Keratinocyte (primary cell): ENCODE data around the gene BTBD16. TPM values are rescaled to one million over a fixed set of nuclear protein-coding genes. Genes with fewer than 3 reads are reported as not detected.

Experiments used
- DNase-seq: peaks from one replicate; pipeline ENCODE4 v3.0.0-alpha.2; 2011; ENCODE audit warnings: low read depth, missing footprints, low spot score
- FAIRE-seq: peaks from 2 replicates; lab custom pipeline; 2011; peaks lifted over from hg19 to GRCh38; lab: Jason Lieb, UNC
- H2AFZ ChIP-seq: 2 replicates; pipeline ENCODE4 v1.6.0; 2012; ENCODE audit warnings: low read length, control low read depth, inconsistent platforms; ENCODE audit not compliant: control insufficient read depth
- H3K27ac ChIP-seq: 2 replicates; pipeline ENCODE4 v1.5.1; 2011; ENCODE audit warnings: low read length; ENCODE audit not compliant: control insufficient read depth, insufficient read depth
- H3K27me3 ChIP-seq: 3 replicates; pipeline ENCODE4 v1.6.0; 2011; ENCODE audit warnings: low read length; ENCODE audit not compliant: control insufficient read depth, insufficient read depth; ENCODE audit errors: extremely low read depth
- H3K36me3 ChIP-seq, 2 experiments: 2 replicates in 1 of 2; 3 replicates in 1 of 2; pipeline ENCODE4 v1.5.1; 2011; ENCODE audit warnings: low read length in 2 of 2, mild to moderate bottlenecking in 1 of 2; ENCODE audit not compliant: control insufficient read depth in 2 of 2, insufficient read depth in 2 of 2; ENCODE audit errors: extremely low read depth in 1 of 2
- H3K4me1 ChIP-seq: 3 replicates; pipeline ENCODE4 v1.5.1; 2011; ENCODE audit warnings: low read length; ENCODE audit not compliant: control insufficient read depth, insufficient read depth; ENCODE audit errors: extremely low read depth
- H3K4me2 ChIP-seq: 3 replicates; pipeline ENCODE4 v1.6.0; 2011; ENCODE audit warnings: low read depth, low read length; ENCODE audit not compliant: control insufficient read depth, insufficient read depth; ENCODE audit errors: extremely low read depth
- H3K4me3 ChIP-seq, 3 experiments: fragments of 200-600 bp in 1 of 3; sonication (generic) in 1 of 3; 2 replicates in 2 of 3; 3 replicates in 1 of 3; pipeline ENCODE4 v1.5.1; 2011 to 2016; ENCODE audit warnings: low read length in 3 of 3, mild to moderate bottlenecking in 3 of 3, control low read depth in 2 of 3, inconsistent platforms in 1 of 3, low read depth in 1 of 3, mixed read lengths in 1 of 3, mixed run types in 1 of 3, moderate library complexity in 1 of 3; ENCODE audit not compliant: control insufficient read depth in 2 of 3, insufficient read depth in 2 of 3; ENCODE audit errors: extremely low read depth in 1 of 3
- H3K79me2 ChIP-seq: 2 replicates; pipeline ENCODE4 v1.6.0; 2012; ENCODE audit warnings: low read length; ENCODE audit not compliant: control insufficient read depth, insufficient read depth
- H3K9ac ChIP-seq: 3 replicates; pipeline ENCODE4 v1.6.0; 2011; ENCODE audit warnings: low read length; ENCODE audit not compliant: control insufficient read depth, insufficient read depth; ENCODE audit errors: extremely low read depth
- H3K9me1 ChIP-seq: 3 replicates; pipeline ENCODE4 v1.6.0; 2011; ENCODE audit warnings: low read length; ENCODE audit not compliant: control insufficient read depth, insufficient read depth; ENCODE audit errors: extremely low read depth
- H3K9me3 ChIP-seq: 2 replicates; pipeline ENCODE4 v1.5.1; 2012; ENCODE audit warnings: low read depth, low read length; ENCODE audit not compliant: control insufficient read depth
- H4K20me1 ChIP-seq: 3 replicates; pipeline ENCODE4 v1.6.0; 2011; ENCODE audit warnings: low read length; ENCODE audit not compliant: control insufficient read depth, insufficient read depth; ENCODE audit errors: extremely low read depth
- CTCF ChIP-seq, 3 experiments: IDR thresholded peaks in 1 of 3; conservative IDR thresholded peaks in 1 of 3; optimal IDR thresholded peaks in 1 of 3; 2 replicates in 2 of 3; 3 replicates in 1 of 3; pipeline versions ENCODE3 to v1.5.1; 2011; ENCODE audit warnings: low read length in 3 of 3, mild to moderate bottlenecking in 3 of 3, moderate library complexity in 2 of 3, control low read depth in 1 of 3, inconsistent platforms in 1 of 3; ENCODE audit not compliant: insufficient read depth in 2 of 3; ENCODE audit errors: extremely low read depth in 1 of 3
- EZH2 ChIP-seq: IDR thresholded peaks from one replicate; pipeline ENCODE4 v1.6.1; 2012; ENCODE audit warnings: inconsistent platforms, mild to moderate bottlenecking, low read length, moderate library complexity
- dilution Hi-C: fragments of 300-500 bp; cut with MboI; formaldehyde crosslinking; loops from one replicate; pipeline ENCODE4 v1.7.0; 2020; ENCODE audit warnings: low sequenced_read_pairs; ENCODE audit not compliant: extremely low pct_ligation_motif_present
- polyA plus RNA-seq, 5 experiments: library from polyadenylated mRNA; depleted of rRNA in 3 of 5; stranded (reverse) in 3 of 5; stranded (forward) in 1 of 5; unstranded in 1 of 5; fragments of >200 nt; gene quantifications; 1 replicate in 1 of 5; 2 replicates in 3 of 5; 3 replicates in 1 of 5; pipeline versions ENCODE4 v1.2.1 to v1.2.3, GENCODE V29; 2011 to 2012; ENCODE audit warnings: missing spikeins in 2 of 5, low read depth in 1 of 5, low replicate concordance in 1 of 5

The BTBD16 gene
- polyA plus RNA-seq, 1 donor (not counting 4 experiments of a cell fraction or from before 2014, with no cell fraction given) = 4.9 TPM

- Histone ChIP-seq H3K9ac (no peak overlapping the region), H3K79me2 (no peaks in the 10 kb centered on the region), H3K4me2 (no peak overlapping the region), H2AFZ (no peak overlapping the region), H4K20me1 (no peaks in the 10 kb centered on the region), H3K36me3 (peaks cover 5 to 7% of the 10 kb centered on the region in 2 experiments), H3K4me1 (no peaks in the 10 kb centered on the region), H3K9me3 (no peaks in the 10 kb centered on the region), H3K4me3 (no peak overlapping the region), H3K27ac (no peak overlapping the region), H3K27me3 (no peaks in the 10 kb centered on the region), H3K9me1 (no peaks in the 10 kb centered on the region)
- dilution Hi-C loops = no loop called here
- no peak for TF ChIP-seq CTCF (optimal IDR thresholded peaks at IDR 0.05 in 1 of 3, IDR thresholded peaks at IDR 0.05 in 1 of 3, conservative IDR thresholded peaks at IDR 0.05 in 1 of 3; ENCODE audit: extremely low read depth in 1 of 3, insufficient read depth in 2 of 3, low read length in 3 of 3)
- no peak for DNase-seq
- no peak for FAIRE-seq
Observed at GRCh38 chr10:122234416-122234815, 36.7 kb upstream of the BTBD16 start.

- no peak overlapping the region for H3K27ac ChIP-seq
- H3K4me1 ChIP-seq = no peaks in the 10 kb centered on the region
- FAIRE-seq (no peak), DNase-seq (no peak)
- H4K20me1 ChIP-seq = no peaks in the 10 kb centered on the region
- H3K27me3 ChIP-seq = no peaks in the 10 kb centered on the region
- no peaks in the 10 kb centered on the region for H3K9me1 ChIP-seq
- no peak overlapping the region for H3K9ac ChIP-seq
- dilution Hi-C loops = no loop called here
- no peak overlapping the region for H2AFZ ChIP-seq
- no peaks in the 10 kb centered on the region for H3K9me3 ChIP-seq
- TF ChIP-seq EZH2 (no peak), CTCF (optimal IDR thresholded peaks at IDR 0.05 in 1 of 3, IDR thresholded peaks at IDR 0.05 in 1 of 3, conservative IDR thresholded peaks at IDR 0.05 in 1 of 3; ENCODE audit: extremely low read depth in 1 of 3, insufficient read depth in 2 of 3, low read length in 3 of 3) (no peak)
- no peak overlapping the region for H3K4me2 ChIP-seq
- no peak overlapping the region for H3K4me3 ChIP-seq
- no peaks in the 10 kb centered on the region for H3K79me2 ChIP-seq
- H3K36me3 ChIP-seq = peaks cover 0 to 8% of the 10 kb centered on the region in 2 experiments
Observed at GRCh38 chr10:122236690-122237306, 34.3 kb upstream of the BTBD16 start.
